Activated naive CD4-positive, alpha-beta T cell treated with anti-CD3 and anti-CD28 coated beads, Interleukin-2, amount 50 U/mL, for 16 hours (primary cell): Measurements from ENCODE around the gene GLT8D1.

ENCODE experiments used
- DNase-seq: peaks from one replicate; pipeline ENCODE4 v3.0.0-alpha.2; 2020

Gene GLT8D1

DNA sequence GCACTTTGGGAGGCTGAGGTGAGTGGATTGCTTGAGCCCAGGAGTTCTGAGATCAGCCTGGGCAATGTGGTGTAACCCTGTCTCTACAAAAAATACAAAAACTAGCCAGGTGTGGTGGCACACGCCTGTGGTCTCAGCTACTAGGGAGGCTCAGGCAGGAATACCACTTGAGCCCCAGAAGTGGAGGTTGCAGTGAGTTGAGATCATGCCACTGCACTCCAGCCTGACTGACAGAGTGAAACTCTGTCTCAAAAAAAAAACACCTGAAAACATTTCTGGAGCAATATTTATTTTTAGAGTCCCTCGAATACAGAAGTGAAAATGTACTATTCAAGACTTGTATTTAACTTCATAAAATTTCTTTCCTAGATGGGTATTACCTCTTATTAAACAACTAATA, 4.9 kb upstream of the GLT8D1 start:
- no peak for DNase-seq

- no peak for DNase-seq
Measured at GRCh38 chr3:52707585-52707984, 2.0 kb upstream of the GLT8D1 start.

DNA sequence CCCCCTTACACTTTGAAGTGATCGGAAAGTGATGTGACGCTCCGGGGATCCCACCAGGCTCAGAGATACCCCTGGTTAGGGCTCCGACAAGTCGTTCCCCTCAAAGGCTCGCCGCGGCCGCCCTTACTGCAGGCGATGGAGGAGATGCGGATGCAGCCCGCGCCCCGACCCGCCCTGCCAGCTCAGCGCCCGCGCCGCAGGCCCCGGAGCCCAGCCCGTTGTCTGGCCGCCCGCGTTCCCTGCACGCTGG, 228 bp downstream of the GLT8D1 start:
- no peak for DNase-seq

- DNase-seq: no peak
Measured at GRCh38 chr3:52704611-52705437, 767 bp downstream of the GLT8D1 start.

GRCh38 chr3:52703341-52703740, 2.2 kb downstream of the GLT8D1 start:
- no peak for DNase-seq

- DNase-seq: no peak
Measured at GRCh38 chr3:52697632-52697965, 8.0 kb downstream of the GLT8D1 start.

GRCh38 chr3:52696830-52697631, 8.6 kb downstream of the GLT8D1 start:
- DNase-seq: no peak

- DNase-seq: no peak
Measured at GRCh38 chr3:52695798-52696671, 9.6 kb downstream of the GLT8D1 start.

DNA sequence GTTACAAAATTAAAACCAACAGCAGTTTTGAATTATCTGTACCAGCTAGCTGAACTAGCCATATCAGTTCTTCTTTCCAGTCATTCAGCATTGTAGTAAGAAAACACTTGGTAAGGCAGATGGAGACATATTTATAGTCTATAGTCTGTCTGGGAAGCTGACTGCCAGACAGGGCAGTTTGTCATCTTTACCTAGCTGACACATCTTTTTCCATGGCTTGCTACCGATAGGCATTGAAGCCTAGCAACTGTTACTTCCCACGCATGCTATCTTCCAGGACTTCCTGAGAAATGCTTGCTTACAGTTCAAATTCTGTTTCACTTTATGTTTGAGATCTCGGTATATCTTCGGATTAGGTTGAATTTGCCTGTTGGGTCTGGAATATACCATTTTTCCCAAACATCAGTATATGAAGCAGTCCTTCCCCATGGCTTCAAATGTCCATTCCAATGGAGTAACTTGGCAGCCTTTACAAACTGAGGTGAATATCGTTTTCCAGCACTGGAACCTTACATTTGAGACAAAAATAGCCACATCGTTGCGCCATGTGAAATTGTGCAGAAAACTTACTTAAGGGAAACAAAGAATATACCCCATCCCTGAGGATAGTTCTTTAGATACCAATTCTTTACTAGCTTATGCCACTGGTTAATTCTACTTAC, 10.9 kb downstream of the GLT8D1 start:
- DNase-seq: no peak

- DNase-seq: no peak
Measured at GRCh38 chr3:52693071-52693470, 12.5 kb downstream of the GLT8D1 start.

DNA sequence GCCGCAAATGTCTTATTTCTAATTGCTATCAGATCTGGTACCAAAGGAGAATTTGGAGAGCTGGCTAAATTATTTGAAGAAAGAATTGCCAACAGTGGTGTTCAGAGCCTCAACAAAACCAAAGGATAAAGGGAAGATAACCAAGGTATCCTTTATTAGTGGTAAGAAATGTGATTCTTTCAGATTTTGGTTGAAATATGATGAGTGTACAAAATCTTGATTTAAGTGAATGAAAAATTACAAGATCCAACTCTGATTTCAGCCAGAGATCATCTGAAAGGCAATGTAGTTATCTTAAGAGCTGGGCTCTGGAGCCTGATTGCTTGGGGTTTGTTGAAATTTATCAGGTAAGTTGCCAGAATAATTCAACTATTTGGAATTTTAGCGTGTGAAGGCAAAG, 15.0 kb downstream of the GLT8D1 start:
- no peak for DNase-seq

DNA sequence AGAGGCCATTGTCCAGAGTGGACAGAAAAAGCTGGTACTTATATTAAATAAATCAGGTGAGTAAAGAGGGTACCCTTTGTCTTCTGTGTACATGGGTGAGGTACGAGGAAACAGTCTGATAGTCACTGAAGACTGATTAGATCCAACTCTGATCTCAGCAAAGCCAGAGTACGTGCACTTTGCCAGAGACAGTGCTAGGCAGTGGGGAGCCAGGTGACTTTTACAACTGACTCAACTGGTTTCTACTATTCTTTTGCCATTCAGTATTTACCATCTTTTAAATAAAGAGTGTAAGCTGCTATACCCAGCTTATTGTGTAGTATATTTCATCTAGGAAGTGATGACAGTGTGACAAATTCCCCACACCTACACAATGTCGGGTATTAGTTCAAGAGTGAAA, 16.4 kb downstream of the GLT8D1 start:
- no peak for DNase-seq

- no peak for DNase-seq
Measured at GRCh38 chr3:52688266-52688665, 17.3 kb downstream of the GLT8D1 start.

DNA sequence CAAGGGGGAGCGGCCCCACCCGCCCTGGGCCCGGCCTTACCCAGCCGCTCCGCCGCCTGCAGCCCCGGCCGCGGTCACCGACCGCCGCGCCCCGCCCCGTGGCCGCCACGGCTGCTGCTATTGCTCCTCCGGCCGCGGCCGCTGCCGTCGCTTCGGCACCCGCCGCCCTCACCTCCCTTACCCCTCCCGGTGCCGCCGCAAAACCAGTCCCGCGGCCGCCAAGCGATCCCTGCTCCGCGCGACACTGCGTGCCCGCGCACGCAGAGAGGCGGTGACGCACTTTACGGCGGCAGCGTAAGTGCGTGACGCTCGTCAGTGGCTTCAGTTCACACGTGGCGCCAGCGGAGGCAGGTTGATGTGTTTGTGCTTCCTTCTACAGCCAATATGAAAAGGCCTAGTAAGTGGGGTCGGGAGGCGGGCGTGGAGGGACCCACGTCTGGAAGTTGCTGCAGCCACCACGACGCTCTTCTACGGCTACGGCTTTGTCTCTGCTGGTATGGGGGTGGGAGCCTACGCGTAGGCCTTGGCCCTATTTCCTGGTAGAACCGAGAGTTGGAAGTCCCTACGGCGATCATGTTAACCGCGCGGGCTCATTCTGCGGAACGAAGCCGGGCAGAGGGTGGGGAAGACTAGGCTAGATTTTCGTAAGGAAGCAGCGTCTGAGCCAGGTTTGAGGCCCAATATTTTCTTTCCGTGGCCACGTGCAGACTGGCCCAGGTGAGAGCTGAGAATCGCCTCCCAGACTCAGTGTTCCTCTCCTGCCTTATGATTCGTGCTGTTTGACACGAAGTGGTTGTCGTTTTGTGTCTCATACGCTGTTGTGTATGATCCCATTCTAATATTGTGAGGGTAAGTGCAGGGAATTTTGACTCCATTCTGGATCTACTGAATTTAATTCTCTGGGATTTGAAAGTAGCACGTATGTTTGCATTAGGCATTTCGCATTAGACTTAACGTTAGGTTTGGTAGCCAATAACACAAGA, 19.6 kb downstream of the GLT8D1 start, which contains the start of the genes GNL3 and PBRM1:
Gene GNL3, plus strand, starts transcription at position 324 of the 983 bp plus-strand sequence. Its CDS starts 61 bp downstream, at position 385.
Gene PBRM1, minus strand, starts transcription at position 205 of the 983 bp plus-strand sequence.
- DNase-seq: peak; percentile 94

DNA sequence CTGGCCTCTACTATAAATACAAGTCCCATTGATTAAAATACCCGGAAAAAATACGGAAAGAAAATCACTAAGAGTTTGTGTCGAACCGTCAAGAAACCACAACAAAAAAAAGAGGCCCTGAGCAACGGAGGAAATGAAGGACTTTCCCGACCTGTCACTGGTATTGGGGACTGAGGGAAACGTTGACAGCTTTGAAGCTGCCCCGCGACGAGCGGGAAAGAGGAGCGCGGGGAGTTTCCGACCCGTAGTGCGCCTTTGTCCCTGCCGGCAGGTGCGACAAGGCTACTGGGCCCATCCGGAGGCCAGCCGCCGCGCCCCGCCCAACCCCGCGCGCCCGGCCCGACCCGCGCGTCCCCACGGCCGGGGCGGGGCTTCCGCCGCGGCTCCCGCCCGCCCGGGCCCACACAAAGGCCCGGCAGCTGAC, 20.3 kb downstream of the GLT8D1 start:
- DNase-seq: peak; percentile 78

- DNase-seq: no peak
Measured at GRCh38 chr3:52684184-52684583, 21.4 kb downstream of the GLT8D1 start.

DNA sequence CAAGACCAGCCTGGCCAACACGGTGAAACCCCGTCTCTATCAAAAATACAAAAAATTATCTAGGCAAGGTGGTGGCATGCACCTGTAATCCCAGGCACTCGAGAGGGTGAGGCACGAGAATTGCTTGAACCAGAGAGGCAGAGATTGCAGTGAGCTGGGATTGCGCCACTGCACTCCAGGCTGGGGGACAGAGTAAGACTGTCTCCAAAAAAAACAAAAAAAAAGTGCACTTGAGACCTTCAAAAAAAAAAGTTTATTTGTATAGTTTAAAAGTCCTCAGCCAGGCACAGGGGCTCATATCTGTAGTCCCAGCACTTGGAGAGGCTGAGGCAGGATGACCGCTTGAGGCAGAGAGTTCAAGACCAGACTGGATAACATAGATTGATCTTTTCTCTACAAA, 22.0 kb downstream of the GLT8D1 start:
- DNase-seq: no peak

GRCh38 chr3:52682016-52682415, 23.6 kb downstream of the GLT8D1 start:
- peak; percentile 21 for DNase-seq

- no peak for DNase-seq
Measured at GRCh38 chr3:52681596-52681995, 24.0 kb downstream of the GLT8D1 start.

DNA sequence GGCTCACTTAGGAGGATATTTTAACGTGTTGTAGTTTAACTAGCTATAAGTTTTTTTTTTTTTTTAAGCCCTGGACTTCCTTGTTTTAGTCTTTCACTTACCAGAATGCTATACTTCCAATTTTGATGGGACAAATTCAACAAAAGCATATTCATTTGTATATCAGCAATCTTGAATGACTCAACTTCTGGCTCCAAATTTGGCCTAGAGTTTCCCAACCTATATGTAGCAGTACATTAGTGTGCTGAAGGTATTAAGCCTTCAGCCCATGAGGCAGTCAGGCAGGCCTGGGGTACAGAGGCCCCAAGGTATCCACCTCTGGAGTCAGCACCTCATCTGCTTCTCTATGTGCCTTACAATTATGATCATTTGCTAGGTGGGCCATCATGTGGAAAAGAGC, 25.8 kb downstream of the GLT8D1 start:
- DNase-seq: no peak

GRCh38 chr3:52679199-52679538, 26.4 kb downstream of the GLT8D1 start:
- no peak for DNase-seq
